CD14-positive monocyte (primary cell): ENCODE measurements around the gene BTBD9. TPM values are rescaled to one million over a fixed set of nuclear protein-coding genes. Genes with fewer than 3 reads are reported as not detected.

ENCODE experiments used
- DNase-seq, 3 donors: peaks; one replicate each; pipeline ENCODE4 v3.0.0-alpha.2; 2011 to 2022
- H2AFZ ChIP-seq: 2 replicates; pipeline ENCODE4 v1.6.0; 2012; ENCODE audit warnings: mild to moderate bottlenecking, low read depth, low read length, inconsistent platforms; ENCODE audit not compliant: insufficient read depth, poor library complexity, severe bottlenecking
- H3K27ac ChIP-seq, 2 donors: 1 replicate in 1 of 2; 2 replicates in 1 of 2; pipeline ENCODE4 v1.5.1; 2012 to 2013; ENCODE audit warnings: low read length in 2 of 2, control low read depth in 1 of 2, inconsistent platforms in 1 of 2, low read depth in 1 of 2, mild to moderate bottlenecking in 1 of 2
- H3K27me3 ChIP-seq, 2 donors: one replicate each; pipeline versions ENCODE4 v1.6.0 to v1.6.1; 2011 to 2013; ENCODE audit warnings: low read length in 2 of 2; ENCODE audit not compliant: control insufficient read depth in 2 of 2, insufficient read depth in 2 of 2
- H3K36me3 ChIP-seq, 2 donors: replicated peaks in 1 of 2; 1 replicate in 1 of 2; 2 replicates in 1 of 2; pipeline versions ENCODE4 v1.5.1 to v1.6.1; 2012 to 2013; ENCODE audit warnings: low read length in 2 of 2, control low read depth in 1 of 2, inconsistent platforms in 1 of 2, mild to moderate bottlenecking in 1 of 2; ENCODE audit not compliant: insufficient read depth in 2 of 2, control insufficient read depth in 1 of 2
- H3K4me1 ChIP-seq, 2 donors: 1 replicate in 1 of 2; 2 replicates in 1 of 2; pipeline versions ENCODE4 v1.5.1 to v1.6.1; 2012 to 2013; ENCODE audit warnings: low read length in 2 of 2, control low read depth in 1 of 2, inconsistent platforms in 1 of 2, mild to moderate bottlenecking in 1 of 2, moderate library complexity in 1 of 2; ENCODE audit not compliant: insufficient read depth in 2 of 2, control insufficient read depth in 1 of 2
- H3K4me2 ChIP-seq: replicated peaks from 2 replicates; pipeline ENCODE3; 2012; ENCODE audit warnings: low read length, moderate library complexity, mild to moderate bottlenecking; ENCODE audit not compliant: poor library complexity, severe bottlenecking; ENCODE audit errors: extremely low read depth
- H3K4me3 ChIP-seq, 3 experiments: fragments of 200-600 bp in 1 of 3; sonication (generic) in 1 of 3; replicated peaks in 1 of 3; 1 replicate in 2 of 3; 2 replicates in 1 of 3; pipeline ENCODE4 v1.5.1; 2011 to 2013; ENCODE audit warnings: low read length in 3 of 3, mild to moderate bottlenecking in 3 of 3, control low read depth in 2 of 3, low read depth in 2 of 3, inconsistent platforms in 1 of 3, moderate library complexity in 1 of 3
- H3K79me2 ChIP-seq: 2 replicates; pipeline ENCODE4 v1.6.0; 2012; ENCODE audit warnings: mild to moderate bottlenecking, control low read depth, inconsistent platforms, low read length, moderate library complexity; ENCODE audit not compliant: insufficient read depth
- H3K9ac ChIP-seq: 2 replicates; pipeline ENCODE4 v1.6.0; 2017; ENCODE audit warnings: low read length, mild to moderate bottlenecking; ENCODE audit not compliant: insufficient read depth, poor library complexity, severe bottlenecking
- H3K9me3 ChIP-seq, 2 donors: replicated peaks in 1 of 2; 1 replicate in 1 of 2; 2 replicates in 1 of 2; pipeline versions ENCODE4 v1.5.1 to v1.6.1; 2012 to 2013; ENCODE audit warnings: low read length in 2 of 2, control low read depth in 1 of 2; ENCODE audit not compliant: control insufficient read depth in 1 of 2, insufficient read depth in 1 of 2
- H4K20me1 ChIP-seq: 2 replicates; pipeline ENCODE4 v1.6.0; 2012; ENCODE audit warnings: mild to moderate bottlenecking, low read length, control low read depth, moderate library complexity; ENCODE audit not compliant: insufficient read depth
- H3K27ac Mint-ChIP-seq, 7 donors: one replicate each; pipeline ENCODE4 v1.8.0; 2020; ENCODE audit warnings: mild to moderate bottlenecking in 7 of 7, mixed read lengths in 7 of 7, moderate library complexity in 6 of 7, inconsistent platforms in 2 of 7
- H3K27me3 Mint-ChIP-seq, 3 donors: one replicate each; pipeline ENCODE4 v1.8.0; 2021 to 2022; ENCODE audit warnings: low read depth in 3 of 3, mild to moderate bottlenecking in 3 of 3, mixed read lengths in 3 of 3, moderate library complexity in 3 of 3, inconsistent platforms in 1 of 3
- H3K36me3 Mint-ChIP-seq, 2 donors: one replicate each; pipeline ENCODE4 v1.8.0; 2020; ENCODE audit warnings: mixed read lengths in 2 of 2, inconsistent platforms in 1 of 2, mild to moderate bottlenecking in 1 of 2
- H3K4me1 Mint-ChIP-seq: one replicate; pipeline ENCODE4 v1.8.0; 2020; ENCODE audit warnings: mild to moderate bottlenecking, mixed read lengths
- H3K4me3 Mint-ChIP-seq, 2 donors: one replicate each; pipeline ENCODE4 v1.8.0; 2020; ENCODE audit warnings: mild to moderate bottlenecking in 2 of 2, mixed read lengths in 2 of 2, moderate library complexity in 1 of 2
- H3K9me3 Mint-ChIP-seq, 7 donors: one replicate each; pipeline ENCODE4 v1.8.0; 2020 to 2022; ENCODE audit warnings: mixed read lengths in 7 of 7, mild to moderate bottlenecking in 6 of 7, moderate library complexity in 6 of 7, inconsistent platforms in 2 of 7
- WGBS: methylation state at CpG from one replicate; pipeline ENCODE4 v1.1.5; 2013; ENCODE audit warnings: missing lambda C conversion rate; ENCODE audit not compliant: insufficient coverage; 5-methylcytosine and 5-hydroxymethylcytosine counted together
- intact Hi-C, 2 donors: fragments of 100-400 bp; cut with micrococcal nuclease; formaldehyde crosslinking; loops; one replicate each; pipeline versions ENCODE4 v1.15.0 to v1.15.1; 2023
- polyA plus RNA-seq, 3 donors: library from polyadenylated mRNA; depleted of rRNA in 1 of 3; unstranded in 2 of 3; stranded (reverse) in 1 of 3; fragments of 300-500 nt in 2 of 3; fragments of >200 nt in 1 of 3; fragmentation: Illumina TruSeq in 2 of 3; gene quantifications; 1 replicate in 2 of 3; 2 replicates in 1 of 3; pipeline ENCODE4 v1.2.3, GENCODE V29; 2012 to 2021
- TF ChIP-seq, protein P1 (sequence below): fragments of 200-600 bp; IDR thresholded peaks from one replicate; pipeline ENCODE4 v1.8.0; 2022; ENCODE audit warnings: antibody characterized with exemption, mild to moderate bottlenecking

Gene BTBD9
- polyA plus RNA-seq, 3 donors, result 5.2 to 7.5 (median 6.2) TPM

DNA sequence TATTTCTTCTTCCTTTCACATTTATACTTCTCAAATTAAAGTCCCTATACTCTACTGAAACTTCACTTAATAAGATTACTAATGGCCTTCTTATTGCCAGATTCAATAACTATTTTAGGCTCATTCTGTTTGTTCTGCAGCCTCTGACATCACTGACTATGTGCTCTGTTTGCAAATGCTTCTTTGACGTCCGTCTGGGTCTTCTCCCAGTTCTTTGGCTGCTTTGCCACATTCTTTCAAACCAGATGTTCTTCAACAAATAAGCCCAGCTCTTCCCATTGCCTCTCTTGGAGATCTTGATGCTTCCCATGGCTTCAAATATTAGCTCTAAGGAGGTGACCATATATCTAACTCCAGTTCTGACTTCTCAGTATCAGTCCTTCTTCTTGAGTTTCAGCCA, 117.4 kb downstream of the BTBD9 start:
- Mint-ChIP-seq H3K27ac (no peak overlapping the region), H3K4me1 (peaks cover 7% of the 10 kb centered on the region), H3K27me3 (peaks cover 0 to 1% (median 1%) of the 10 kb centered on the region in 3 donors), H3K36me3 (peaks cover 10 to 17% of the 10 kb centered on the region in 2 donors), H3K9me3 (peaks cover 4 to 17% (median 13%) of the 10 kb centered on the region in 7 donors), H3K4me3 (no peak overlapping the region)
- intact Hi-C loops, result no loop called here
- DNase-seq, result no peak
- no peak overlapping the region for H3K4me2 ChIP-seq
- 100% methylated on average over 2 of the region's 2 CpGs for WGBS
- no peak overlapping the region for H3K4me3 ChIP-seq
- H2AFZ ChIP-seq, result no peak overlapping the region
- H4K20me1 ChIP-seq, result no peaks in the 10 kb centered on the region
- H3K4me1 ChIP-seq, result no peaks in the 10 kb centered on the region
- H3K9me3 ChIP-seq, result peaks cover 11 to 12% of the 10 kb centered on the region in 2 donors
- H3K79me2 ChIP-seq, result no peaks in the 10 kb centered on the region
- no peak overlapping the region for H3K27ac ChIP-seq
- no peaks in the 10 kb centered on the region for H3K27me3 ChIP-seq
- H3K9ac ChIP-seq, result no peak overlapping the region
- TF ChIP-seq, protein P1, sequence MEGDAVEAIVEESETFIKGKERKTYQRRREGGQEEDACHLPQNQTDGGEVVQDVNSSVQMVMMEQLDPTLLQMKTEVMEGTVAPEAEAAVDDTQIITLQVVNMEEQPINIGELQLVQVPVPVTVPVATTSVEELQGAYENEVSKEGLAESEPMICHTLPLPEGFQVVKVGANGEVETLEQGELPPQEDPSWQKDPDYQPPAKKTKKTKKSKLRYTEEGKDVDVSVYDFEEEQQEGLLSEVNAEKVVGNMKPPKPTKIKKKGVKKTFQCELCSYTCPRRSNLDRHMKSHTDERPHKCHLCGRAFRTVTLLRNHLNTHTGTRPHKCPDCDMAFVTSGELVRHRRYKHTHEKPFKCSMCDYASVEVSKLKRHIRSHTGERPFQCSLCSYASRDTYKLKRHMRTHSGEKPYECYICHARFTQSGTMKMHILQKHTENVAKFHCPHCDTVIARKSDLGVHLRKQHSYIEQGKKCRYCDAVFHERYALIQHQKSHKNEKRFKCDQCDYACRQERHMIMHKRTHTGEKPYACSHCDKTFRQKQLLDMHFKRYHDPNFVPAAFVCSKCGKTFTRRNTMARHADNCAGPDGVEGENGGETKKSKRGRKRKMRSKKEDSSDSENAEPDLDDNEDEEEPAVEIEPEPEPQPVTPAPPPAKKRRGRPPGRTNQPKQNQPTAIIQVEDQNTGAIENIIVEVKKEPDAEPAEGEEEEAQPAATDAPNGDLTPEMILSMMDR, result no peak
- H3K36me3 ChIP-seq, result no peaks in the 10 kb centered on the region

DNA sequence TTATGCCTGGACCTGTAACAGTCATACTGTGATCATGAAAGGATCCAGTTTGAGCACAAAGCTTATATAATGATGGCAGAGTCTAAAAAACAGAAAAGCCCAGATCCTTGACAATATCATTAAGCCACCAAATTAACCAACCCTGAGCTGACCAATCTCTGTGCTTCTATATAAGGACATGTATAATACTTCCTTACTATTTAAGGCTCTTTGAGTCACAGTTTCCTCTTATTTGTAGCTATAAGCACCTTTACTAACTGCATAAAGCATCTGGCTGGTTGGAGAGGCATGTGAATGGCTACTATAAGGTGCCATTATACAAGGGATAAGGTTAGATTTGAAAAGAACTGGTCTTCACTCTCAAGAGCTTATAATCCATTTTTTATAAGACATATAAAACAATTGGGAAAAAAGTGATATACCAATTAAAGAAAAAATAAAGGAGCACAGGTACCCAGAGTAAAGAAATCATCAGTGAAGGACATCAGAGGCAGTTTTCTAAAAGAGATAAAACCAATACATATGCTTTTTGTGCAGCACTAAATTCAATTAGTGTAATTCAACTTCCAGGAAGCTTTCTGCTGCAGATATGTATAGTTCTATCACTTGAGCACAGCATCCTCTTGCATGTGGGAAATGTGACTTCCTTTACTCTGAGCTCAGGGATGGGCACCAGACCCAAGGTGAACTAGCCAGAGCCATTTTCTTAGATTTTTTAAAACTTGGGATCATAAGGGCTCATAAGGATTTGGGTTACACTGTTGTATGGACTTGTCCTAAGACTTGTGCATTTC, 121.0 kb downstream of the BTBD9 start:
- no peak overlapping the region for H3K27ac Mint-ChIP-seq
- H3K79me2 ChIP-seq, result no peaks in the 10 kb centered on the region
- no peaks in the 10 kb centered on the region for H3K36me3 ChIP-seq
- H3K4me2 ChIP-seq, result no peak overlapping the region
- no peaks in the 10 kb centered on the region for H3K27me3 ChIP-seq
- H3K27ac ChIP-seq, result no peak overlapping the region
- TF ChIP-seq, protein P1, result no peak
- no peaks in the 10 kb centered on the region for H3K27me3 Mint-ChIP-seq
- H3K36me3 Mint-ChIP-seq, result no peaks in the 10 kb centered on the region
- H2AFZ ChIP-seq, result no peak overlapping the region
- H3K4me1 Mint-ChIP-seq, result peaks cover 7% of the 10 kb centered on the region
- DNase-seq, result no peak
- no peaks in the 10 kb centered on the region for H3K9me3 Mint-ChIP-seq
- no peak overlapping the region for H3K4me3 Mint-ChIP-seq
- no peaks in the 10 kb centered on the region for H3K9me3 ChIP-seq
- H3K4me1 ChIP-seq, result no peaks in the 10 kb centered on the region
- H4K20me1 ChIP-seq, result no peaks in the 10 kb centered on the region
- no peak overlapping the region for H3K9ac ChIP-seq
- intact Hi-C loops, result no loop called here
- H3K4me3 ChIP-seq, result no peak overlapping the region
